NCI-H1048 (cell line): ENCODE measurements around the gene WDSUB1.

Experiments used
- DNase-seq: peaks from one replicate; lab custom pipeline; 2025; lab: John Stamatoyannopoulos, UW

Gene WDSUB1

GRCh38 chr2:159285929-159286708 lies at the start of gene WDSUB1:
TSS of gene WDSUB1 (minus strand) at chr2:159286703. CDS start at chr2:159283069, 3,634 bp downstream.
- no peak for DNase-seq

- DNase-seq: no peak
Measured at GRCh38 chr2:159326569-159327255, 40.2 kb upstream of the WDSUB1 start.

GRCh38 chr2:159322419-159322818 lies 35.9 kb upstream of the WDSUB1 start:
- DNase-seq: no peak

- DNase-seq: no peak
Measured at GRCh38 chr2:159317392-159318088, 31.0 kb upstream of the WDSUB1 start.

- no peak for DNase-seq
Measured at GRCh38 chr2:159307942-159308341, 21.4 kb upstream of the WDSUB1 start.

- DNase-seq: no peak
Measured at GRCh38 chr2:159300586-159300985, 14.1 kb upstream of the WDSUB1 start.

- no peak for DNase-seq
Measured at GRCh38 chr2:159298967-159299366, 12.5 kb upstream of the WDSUB1 start.

GRCh38 chr2:159297042-159297707 lies 10.7 kb upstream of the WDSUB1 start:
- no peak for DNase-seq

- no peak for DNase-seq
Measured at GRCh38 chr2:159292157-159292556, 5.7 kb upstream of the WDSUB1 start.

GRCh38 chr2:159290289-159290907 lies 3.9 kb upstream of the WDSUB1 start:
- no peak for DNase-seq

GRCh38 chr2:159287733-159288132 lies 1.2 kb upstream of the WDSUB1 start:
- DNase-seq: no peak

GRCh38 chr2:159286709-159287441 lies 372 bp upstream of the WDSUB1 start:
- peak; percentile 95 for DNase-seq

- DNase-seq: no peak
Measured at GRCh38 chr2:159285433-159285832, 1.1 kb downstream of the WDSUB1 start.

GRCh38 chr2:159283529-159283928 lies 3.0 kb downstream of the WDSUB1 start:
- no peak for DNase-seq

GRCh38 chr2:159281002-159281401 lies 5.5 kb downstream of the WDSUB1 start:
- no peak for DNase-seq

GRCh38 chr2:159279700-159280099 lies 6.8 kb downstream of the WDSUB1 start:
- DNase-seq: no peak

- DNase-seq: no peak
Measured at GRCh38 chr2:159275111-159275510, 11.4 kb downstream of the WDSUB1 start.

GRCh38 chr2:159272156-159272555 lies 14.3 kb downstream of the WDSUB1 start:
- no peak for DNase-seq

- no peak for DNase-seq
Measured at GRCh38 chr2:159270744-159271379, 15.6 kb downstream of the WDSUB1 start.

GRCh38 chr2:159267921-159268320 lies 18.6 kb downstream of the WDSUB1 start:
- DNase-seq: no peak

- DNase-seq: no peak
Measured at GRCh38 chr2:159266554-159266953, 19.9 kb downstream of the WDSUB1 start.
